ENCODE data around the gene IGF1R.

The IGF1R gene

DNA sequence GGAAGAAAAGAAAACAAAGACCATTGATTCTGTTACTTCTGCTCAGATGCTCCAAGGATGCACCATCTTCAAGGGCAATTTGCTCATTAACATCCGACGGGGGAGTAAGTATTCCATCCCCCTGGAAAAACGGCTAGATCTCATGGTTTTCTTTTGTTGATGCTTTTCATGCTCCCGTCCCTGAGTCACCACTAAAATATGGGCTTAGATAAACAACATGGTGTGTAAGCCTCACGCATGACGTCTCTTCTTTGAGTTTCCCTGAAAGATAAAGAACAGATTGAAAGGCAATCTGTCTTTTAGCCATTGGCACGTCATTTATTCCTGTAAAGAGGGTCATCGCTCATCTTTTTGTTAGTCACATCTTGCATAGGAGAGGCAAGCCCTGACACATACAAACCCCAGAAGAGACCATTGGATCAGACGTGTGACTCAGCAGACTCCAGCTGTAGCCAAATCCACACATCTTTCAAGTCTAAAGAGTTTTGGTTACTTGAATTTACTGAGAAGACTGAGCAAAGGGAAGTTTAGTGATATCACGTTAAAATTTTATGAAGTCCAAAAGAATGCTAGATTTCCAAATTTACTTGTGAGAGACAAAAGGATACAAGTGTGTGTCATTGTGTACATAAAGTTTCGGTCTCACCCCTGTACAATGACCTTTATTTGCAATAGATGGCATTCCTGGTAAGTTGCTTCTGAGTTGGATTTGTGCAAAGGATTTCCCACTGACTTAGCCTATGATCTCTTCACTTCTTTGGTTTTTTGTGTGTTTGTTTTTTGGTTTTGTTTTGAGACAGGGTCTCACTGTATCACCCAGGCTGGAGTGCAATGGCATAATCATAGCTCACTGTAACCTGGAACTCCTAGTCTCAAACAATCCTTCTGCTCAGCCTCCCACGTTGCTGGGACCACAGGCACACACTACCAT is 248.7 kb downstream of the IGF1R start:
- DNase-seq (ENCODE audit: low read depth, low spot score) = no peak
- Histone ChIP-seq H3K9me3 (ENCODE audit: control insufficient read depth, insufficient read depth, low read length) (no peaks in the 10 kb centered on the region), H3K27ac (ENCODE audit: low read length) (no peak overlapping the region), H3K36me3 (ENCODE audit: control insufficient read depth, insufficient read depth, low read length) (peaks cover 5% of the 10 kb centered on the region; the same call in 1 of the 2 replicates), H3K4me1 (ENCODE audit: control insufficient read depth, insufficient read depth, low read length) (peaks cover 5% of the 10 kb centered on the region), H3K4me3 (ENCODE audit: low read length) (no peak overlapping the region), H3K27me3 (ENCODE audit: control insufficient read depth, insufficient read depth, low read length) (no peaks in the 10 kb centered on the region)
- no CpG with 5 or more reads among the region's 12 CpGs for WGBS (ENCODE audit: insufficient coverage, insufficient read length)

DNA sequence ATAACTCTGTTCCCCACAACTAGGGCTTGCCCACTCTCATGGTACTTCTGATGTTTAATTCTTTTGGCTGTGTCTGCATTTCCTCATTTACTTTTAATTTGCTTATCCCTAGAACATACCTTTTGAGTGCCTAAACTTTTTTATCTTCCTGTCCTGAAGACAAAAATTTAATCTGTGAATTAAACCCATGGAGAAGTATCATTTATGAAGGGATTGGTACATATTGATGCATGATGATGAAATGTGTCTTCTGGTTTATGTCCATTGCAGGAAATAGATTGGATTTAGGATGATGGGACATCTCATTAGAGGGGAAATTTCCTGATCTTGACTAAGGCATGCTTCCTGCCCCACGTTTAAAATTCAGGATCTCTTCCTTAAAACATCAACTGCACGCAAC is 249.8 kb downstream of the IGF1R start:
- Histone ChIP-seq H3K9me3 (ENCODE audit: control insufficient read depth, insufficient read depth, low read length) (no peaks in the 10 kb centered on the region), H3K27me3 (ENCODE audit: control insufficient read depth, insufficient read depth, low read length) (no peaks in the 10 kb centered on the region), H3K4me1 (ENCODE audit: control insufficient read depth, insufficient read depth, low read length) (peaks cover 5% of the 10 kb centered on the region), H3K27ac (ENCODE audit: low read length) (no peak overlapping the region), H3K36me3 (ENCODE audit: control insufficient read depth, insufficient read depth, low read length) (peaks cover 5% of the 10 kb centered on the region; the same call in 1 of the 2 replicates), H3K4me3 (ENCODE audit: low read length) (no peak overlapping the region)
- no peak for DNase-seq (ENCODE audit: low read depth, low spot score)
- WGBS (ENCODE audit: insufficient coverage, insufficient read length) = no CpG with 5 or more reads among the region's 2 CpGs

DNA sequence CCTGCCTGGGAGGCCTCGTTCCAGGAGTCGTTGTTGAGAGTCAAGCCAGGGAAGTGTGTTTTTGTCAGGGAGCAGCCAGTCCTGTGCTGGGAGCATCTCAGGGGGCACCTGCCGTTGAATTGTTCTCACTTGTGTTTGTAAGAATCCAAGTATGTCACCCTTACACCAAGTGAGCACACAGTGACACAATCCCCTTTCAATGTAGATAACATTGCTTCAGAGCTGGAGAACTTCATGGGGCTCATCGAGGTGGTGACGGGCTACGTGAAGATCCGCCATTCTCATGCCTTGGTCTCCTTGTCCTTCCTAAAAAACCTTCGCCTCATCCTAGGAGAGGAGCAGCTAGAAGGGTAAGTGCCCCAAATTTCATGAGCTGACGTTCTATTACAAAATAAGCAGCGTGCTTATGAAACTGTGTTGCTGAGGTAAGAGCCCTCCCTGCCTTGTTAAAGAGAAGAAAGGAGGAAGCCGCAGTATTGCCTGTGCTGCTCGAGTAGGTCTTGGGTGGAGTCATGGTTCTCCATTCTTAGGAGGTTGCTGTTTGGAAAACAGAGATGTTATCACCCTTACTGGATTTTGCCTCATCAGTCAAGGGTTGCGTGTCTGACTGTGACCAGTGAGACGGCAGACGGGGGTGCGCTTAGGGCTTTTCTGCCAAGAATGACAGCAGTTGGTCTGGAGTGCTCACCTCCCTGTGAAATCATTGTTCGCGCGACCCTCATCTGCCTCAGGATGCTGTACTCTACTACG is 251.1 kb downstream of the IGF1R start:
- H3K4me3 ChIP-seq (ENCODE audit: low read length) = no peak overlapping the region
- no peak for DNase-seq (ENCODE audit: low read depth, low spot score)
- no CpG with 5 or more reads among the region's 20 CpGs for WGBS (ENCODE audit: insufficient coverage, insufficient read length)
- no peaks in the 10 kb centered on the region for H3K27me3 ChIP-seq (ENCODE audit: control insufficient read depth, insufficient read depth, low read length)
- H3K36me3 ChIP-seq (ENCODE audit: control insufficient read depth, insufficient read depth, low read length) = peaks cover 5% of the 10 kb centered on the region; the same call in 1 of the 2 replicates
- no peak overlapping the region for H3K27ac ChIP-seq (ENCODE audit: low read length)
- peaks cover 5% of the 10 kb centered on the region for H3K4me1 ChIP-seq (ENCODE audit: control insufficient read depth, insufficient read depth, low read length)
- H3K9me3 ChIP-seq (ENCODE audit: control insufficient read depth, insufficient read depth, low read length) = no peaks in the 10 kb centered on the region

DNA sequence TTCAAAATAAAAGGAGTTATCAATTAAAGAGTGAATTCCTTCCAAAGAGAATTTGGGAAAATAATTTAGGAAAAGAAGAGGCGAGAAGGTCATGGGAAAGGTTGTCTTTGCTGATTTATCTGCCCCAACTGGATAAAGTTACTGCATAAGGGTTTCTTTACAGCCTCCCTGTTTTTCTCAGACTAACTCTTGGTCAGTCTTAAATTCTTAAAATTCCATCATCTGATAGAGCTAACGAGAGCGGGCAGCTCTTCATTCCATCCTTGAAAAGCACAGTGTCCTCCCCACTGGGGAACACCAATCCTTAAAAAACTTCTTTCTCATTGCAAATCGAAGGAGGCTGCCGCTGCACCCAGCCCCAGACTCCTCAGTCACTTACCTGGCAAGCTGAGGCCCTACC is 252.0 kb downstream of the IGF1R start:
- H3K4me3 ChIP-seq (ENCODE audit: low read length) = no peak overlapping the region
- H3K36me3 ChIP-seq (ENCODE audit: control insufficient read depth, insufficient read depth, low read length) = peaks cover 5% of the 10 kb centered on the region; the same call in 1 of the 2 replicates
- no peaks in the 10 kb centered on the region for H3K27me3 ChIP-seq (ENCODE audit: control insufficient read depth, insufficient read depth, low read length)
- H3K4me1 ChIP-seq (ENCODE audit: control insufficient read depth, insufficient read depth, low read length) = peaks cover 5% of the 10 kb centered on the region
- no peak overlapping the region for H3K27ac ChIP-seq (ENCODE audit: low read length)
- DNase-seq (ENCODE audit: low read depth, low spot score) = no peak
- no peaks in the 10 kb centered on the region for H3K9me3 ChIP-seq (ENCODE audit: control insufficient read depth, insufficient read depth, low read length)
- no CpG with 5 or more reads among the region's 5 CpGs for WGBS (ENCODE audit: insufficient coverage, insufficient read length)

DNA sequence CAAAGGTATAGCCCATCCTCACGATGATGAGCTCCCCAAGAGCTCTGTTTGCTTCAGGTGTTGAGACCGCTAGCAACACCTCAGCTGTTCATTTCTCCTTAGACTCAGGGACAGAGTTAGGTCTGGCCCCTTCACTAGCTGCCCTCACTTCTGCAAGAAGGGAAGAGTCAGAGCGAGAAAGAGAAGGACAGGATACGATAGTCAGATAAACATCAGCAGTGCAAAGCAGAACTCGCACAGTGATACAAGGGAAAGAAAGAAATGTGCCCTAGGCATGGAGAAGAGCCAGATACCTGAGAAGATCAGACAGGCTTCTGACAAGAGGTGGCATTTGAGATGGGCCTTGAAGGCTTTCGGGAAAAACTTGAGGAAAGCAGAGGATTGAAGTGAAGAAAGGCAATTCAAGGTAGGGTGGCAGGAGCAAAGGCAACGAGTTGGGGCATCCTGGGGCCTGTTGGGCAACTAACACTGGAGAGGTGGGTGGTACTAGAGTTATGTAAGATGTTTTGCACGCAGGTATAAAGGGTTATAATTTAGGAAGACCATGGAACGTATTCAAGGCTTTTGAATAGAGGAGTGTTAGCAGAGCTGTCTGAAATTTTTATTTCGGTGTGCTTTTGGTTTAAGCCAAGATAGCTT is 253.2 kb downstream of the IGF1R start:
- H3K27me3 ChIP-seq (ENCODE audit: control insufficient read depth, insufficient read depth, low read length) = no peaks in the 10 kb centered on the region
- no CpG with 5 or more reads among the region's 10 CpGs for WGBS (ENCODE audit: insufficient coverage, insufficient read length)
- peaks cover 5% of the 10 kb centered on the region for H3K4me1 ChIP-seq (ENCODE audit: control insufficient read depth, insufficient read depth, low read length)
- no peak for DNase-seq (ENCODE audit: low read depth, low spot score)
- H3K4me3 ChIP-seq (ENCODE audit: low read length) = no peak overlapping the region
- peaks cover 5% of the 10 kb centered on the region; the same call in 1 of the 2 replicates for H3K36me3 ChIP-seq (ENCODE audit: control insufficient read depth, insufficient read depth, low read length)
- H3K27ac ChIP-seq (ENCODE audit: low read length) = no peak overlapping the region
- no peaks in the 10 kb centered on the region for H3K9me3 ChIP-seq (ENCODE audit: control insufficient read depth, insufficient read depth, low read length)

DNA sequence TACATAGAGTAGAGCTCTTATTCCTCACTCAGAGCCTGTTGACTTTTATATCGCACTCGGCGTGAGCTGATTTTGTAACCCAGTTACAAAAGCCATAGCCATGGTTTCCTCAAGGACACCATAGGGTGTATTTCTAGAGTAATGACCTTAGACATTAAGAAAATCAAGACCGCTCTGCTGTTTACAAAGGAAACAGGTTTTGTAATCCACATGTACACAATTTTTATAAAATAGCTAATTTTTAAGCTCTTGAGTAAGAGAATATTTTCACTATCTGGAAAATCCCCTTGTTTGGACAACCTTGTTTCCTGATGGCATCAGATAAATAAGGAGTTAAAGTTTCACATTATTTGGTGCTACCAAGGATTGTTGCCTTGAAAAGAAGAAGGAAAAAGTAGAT is 254.6 kb downstream of the IGF1R start:
- Histone ChIP-seq H3K27ac (ENCODE audit: low read length) (no peak overlapping the region), H3K4me3 (ENCODE audit: low read length) (no peak overlapping the region), H3K4me1 (ENCODE audit: control insufficient read depth, insufficient read depth, low read length) (peaks cover 12% of the 10 kb centered on the region), H3K27me3 (ENCODE audit: control insufficient read depth, insufficient read depth, low read length) (no peaks in the 10 kb centered on the region), H3K36me3 (ENCODE audit: control insufficient read depth, insufficient read depth, low read length) (no peaks in the 10 kb centered on the region), H3K9me3 (ENCODE audit: control insufficient read depth, insufficient read depth, low read length) (no peaks in the 10 kb centered on the region)
- DNase-seq (ENCODE audit: low read depth, low spot score) = no peak
- no CpG with 5 or more reads among the region's 4 CpGs for WGBS (ENCODE audit: insufficient coverage, insufficient read length)

DNA sequence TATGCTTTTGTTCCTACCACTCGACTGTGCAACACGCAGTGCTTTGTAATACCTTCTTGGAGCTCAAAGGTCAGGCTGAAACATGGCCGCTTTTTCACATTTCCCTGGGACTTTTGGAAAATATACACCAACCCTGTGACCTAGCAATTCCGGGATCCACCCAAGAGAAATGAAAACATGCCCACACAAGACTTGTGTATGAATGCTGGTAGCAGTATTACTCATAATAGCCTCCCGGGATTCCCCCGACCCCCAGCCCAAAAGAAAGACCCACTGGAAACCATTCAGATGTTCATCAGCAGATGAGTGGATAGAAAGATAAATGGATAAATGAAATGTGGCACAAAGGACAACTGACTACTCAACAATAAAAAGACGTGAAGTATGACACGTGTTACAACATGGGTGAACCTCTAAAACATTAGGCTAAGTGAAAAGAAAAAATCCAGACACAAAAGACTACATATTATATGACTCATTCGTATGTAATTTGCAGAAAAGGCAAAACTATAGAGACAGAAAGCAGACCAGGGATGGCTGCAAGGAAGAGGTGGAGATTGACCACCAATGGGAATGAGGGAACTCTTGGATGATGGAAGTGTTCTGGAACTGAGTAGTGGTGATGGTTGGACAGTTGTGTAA is 255.2 kb downstream of the IGF1R start:
- H3K36me3 ChIP-seq (ENCODE audit: control insufficient read depth, insufficient read depth, low read length) = 0 out of 2 replicates have a peak, but pooled peaks cover under 1% of the 10 kb centered on the region
- H3K9me3 ChIP-seq (ENCODE audit: control insufficient read depth, insufficient read depth, low read length) = no peaks in the 10 kb centered on the region
- H3K4me1 ChIP-seq (ENCODE audit: control insufficient read depth, insufficient read depth, low read length) = peaks cover 12% of the 10 kb centered on the region
- H3K27me3 ChIP-seq (ENCODE audit: control insufficient read depth, insufficient read depth, low read length) = no peaks in the 10 kb centered on the region
- no peak overlapping the region for H3K4me3 ChIP-seq (ENCODE audit: low read length)
- no peak for DNase-seq (ENCODE audit: low read depth, low spot score)
- no CpG with 5 or more reads among the region's 9 CpGs for WGBS (ENCODE audit: insufficient coverage, insufficient read length)
- no peak overlapping the region for H3K27ac ChIP-seq (ENCODE audit: low read length)

DNA sequence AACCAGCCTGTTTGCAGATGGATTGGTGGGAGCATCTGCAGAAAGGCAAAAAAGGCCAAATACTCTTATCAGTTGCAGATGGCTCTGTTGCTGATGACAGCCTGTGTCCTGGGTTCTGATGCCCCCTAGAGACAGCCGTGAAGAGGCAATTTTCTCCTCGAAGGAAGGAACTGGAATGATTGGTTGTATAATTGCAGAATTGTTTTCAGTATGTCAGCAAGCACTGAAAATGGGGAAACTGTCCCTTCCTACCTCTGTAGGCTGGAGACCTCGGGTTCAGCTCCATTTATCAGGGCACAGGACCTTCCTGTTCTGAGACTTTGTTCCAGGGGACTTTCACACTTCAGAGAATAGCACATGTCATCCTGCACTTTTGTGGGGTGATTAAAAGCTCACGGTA is 256.2 kb downstream of the IGF1R start:
- no peaks in the 10 kb centered on the region for H3K9me3 ChIP-seq (ENCODE audit: control insufficient read depth, insufficient read depth, low read length)
- H3K36me3 ChIP-seq (ENCODE audit: control insufficient read depth, insufficient read depth, low read length) = 0 out of 2 replicates have a peak, but pooled peaks cover 5% of the 10 kb centered on the region
- no CpG with 5 or more reads among the region's 4 CpGs for WGBS (ENCODE audit: insufficient coverage, insufficient read length)
- H3K27me3 ChIP-seq (ENCODE audit: control insufficient read depth, insufficient read depth, low read length) = no peaks in the 10 kb centered on the region
- H3K27ac ChIP-seq (ENCODE audit: low read length) = no peak overlapping the region
- H3K4me3 ChIP-seq (ENCODE audit: low read length) = no peak overlapping the region
- H3K4me1 ChIP-seq (ENCODE audit: control insufficient read depth, insufficient read depth, low read length) = peaks cover 12% of the 10 kb centered on the region
- no peak for DNase-seq (ENCODE audit: low read depth, low spot score)

DNA sequence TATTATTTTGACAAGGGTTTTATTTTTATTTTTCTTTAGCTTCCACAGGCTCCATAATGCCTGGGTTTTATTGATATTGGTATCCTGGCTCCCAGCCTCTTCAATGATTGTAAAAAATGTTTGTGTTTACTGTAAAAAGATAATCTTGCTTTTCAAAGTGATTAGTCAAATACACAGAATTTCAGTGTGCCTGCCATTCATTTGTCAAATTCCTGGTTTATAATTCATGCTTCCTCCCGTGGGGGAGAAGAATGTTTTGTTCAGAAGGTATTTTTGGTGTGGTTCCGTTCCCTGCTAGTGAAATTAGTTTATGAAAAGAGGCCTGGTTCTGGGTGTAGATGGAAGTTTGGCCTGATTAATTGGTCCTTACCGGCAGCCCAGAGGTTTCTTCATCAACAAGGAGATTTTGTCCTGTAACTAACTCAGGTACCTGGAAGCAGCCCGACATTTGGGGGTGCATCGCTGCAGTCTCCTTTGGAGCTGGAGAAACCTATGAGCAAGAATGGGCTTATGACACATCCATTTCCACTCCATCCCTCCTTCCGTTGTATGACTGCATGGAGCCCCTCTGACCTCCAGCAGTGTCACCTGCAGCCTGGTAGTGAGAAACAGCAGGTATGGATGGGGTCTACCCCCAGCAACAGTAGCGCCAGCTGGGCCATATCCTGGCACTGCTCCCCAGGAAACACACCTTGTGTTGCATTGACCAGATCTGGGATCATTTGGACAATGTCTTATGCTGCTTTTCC is 257.8 kb downstream of the IGF1R start:
- no peak overlapping the region for H3K4me3 ChIP-seq (ENCODE audit: low read length)
- DNase-seq (ENCODE audit: low read depth, low spot score) = no peak
- H3K27ac ChIP-seq (ENCODE audit: low read length) = no peak overlapping the region
- no peaks in the 10 kb centered on the region for H3K27me3 ChIP-seq (ENCODE audit: control insufficient read depth, insufficient read depth, low read length)
- WGBS (ENCODE audit: insufficient coverage, insufficient read length) = no CpG with 5 or more reads among the region's 7 CpGs
- H3K4me1 ChIP-seq (ENCODE audit: control insufficient read depth, insufficient read depth, low read length) = peaks cover 10% of the 10 kb centered on the region
- H3K9me3 ChIP-seq (ENCODE audit: control insufficient read depth, insufficient read depth, low read length) = no peaks in the 10 kb centered on the region
- H3K36me3 ChIP-seq (ENCODE audit: control insufficient read depth, insufficient read depth, low read length) = 0 out of 2 replicates have a peak, but pooled peaks cover 10% of the 10 kb centered on the region
